ENCODE data around the gene PDIA2.

- TF ChIP-seq POLR2A (IDR thresholded peaks at IDR 0.05; ENCODE audit: low read depth, low read length) (no peak), POLR2AphosphoS5 (IDR thresholded peaks at IDR 0.05; ENCODE audit: low read depth, low read length) (no peak)
Observed at GRCh38 chr16:303760-304505, 21.0 kb downstream of the PDIA2 start.
